Neural progenitor cell (in vitro differentiated cells): ENCODE measurements around the gene ITPR2.

Experiments
- EZH2 ChIP-seq: fragments of 200-600 bp; sonication (generic); IDR thresholded peaks from 2 replicates; pipeline ENCODE4 v1.6.1; 2017; ENCODE audit warnings: antibody characterized with exemption, mild to moderate bottlenecking, moderate library complexity
- TF ChIP-seq, protein P1 (sequence below): fragments of 200-600 bp; sonication (generic); IDR thresholded peaks from 2 replicates; pipeline ENCODE4 v1.5.1; 2017; ENCODE audit warnings: antibody characterized with exemption, mild to moderate bottlenecking

DNA sequence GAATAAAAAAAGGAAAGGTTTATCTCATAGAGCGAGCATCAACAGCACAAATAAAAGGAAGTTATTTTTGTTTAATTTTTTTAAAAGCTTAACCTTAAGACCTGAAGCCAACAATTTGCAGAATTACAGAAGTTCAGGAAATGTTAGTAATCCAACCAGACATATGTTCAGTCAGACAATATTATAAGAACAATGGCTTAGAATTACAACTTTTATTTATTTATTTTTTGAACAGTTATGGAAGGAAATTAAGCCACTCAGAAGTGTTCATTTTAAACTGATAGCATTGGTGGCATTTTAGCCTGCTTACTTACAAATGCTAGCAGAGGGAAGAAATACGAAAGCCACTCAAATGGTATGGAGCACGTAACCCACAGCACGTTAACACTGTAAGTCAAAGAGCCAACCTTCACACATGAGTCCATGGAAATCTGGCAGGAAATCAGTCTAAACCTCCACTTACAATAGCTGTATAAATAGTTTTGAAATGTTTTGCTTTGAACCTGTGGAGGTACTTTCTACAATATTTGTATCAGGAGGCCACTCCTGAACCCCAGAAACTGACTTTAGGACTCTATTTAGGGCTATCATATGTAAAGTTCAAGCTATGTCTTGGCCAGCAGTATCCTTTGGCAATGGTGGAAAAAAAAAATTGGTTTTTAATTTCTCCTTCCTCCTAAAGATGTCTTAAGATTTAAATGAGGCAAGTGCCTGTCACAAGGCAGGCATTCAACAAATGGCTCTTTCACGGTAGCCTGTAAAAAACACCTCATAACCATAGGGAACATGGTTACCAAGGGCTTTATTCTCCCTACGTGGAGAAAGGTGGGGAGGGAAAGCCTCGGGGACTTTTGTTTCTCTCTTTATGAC is 102.3 kb downstream of the ITPR2 start:
- TF ChIP-seq, protein P1, sequence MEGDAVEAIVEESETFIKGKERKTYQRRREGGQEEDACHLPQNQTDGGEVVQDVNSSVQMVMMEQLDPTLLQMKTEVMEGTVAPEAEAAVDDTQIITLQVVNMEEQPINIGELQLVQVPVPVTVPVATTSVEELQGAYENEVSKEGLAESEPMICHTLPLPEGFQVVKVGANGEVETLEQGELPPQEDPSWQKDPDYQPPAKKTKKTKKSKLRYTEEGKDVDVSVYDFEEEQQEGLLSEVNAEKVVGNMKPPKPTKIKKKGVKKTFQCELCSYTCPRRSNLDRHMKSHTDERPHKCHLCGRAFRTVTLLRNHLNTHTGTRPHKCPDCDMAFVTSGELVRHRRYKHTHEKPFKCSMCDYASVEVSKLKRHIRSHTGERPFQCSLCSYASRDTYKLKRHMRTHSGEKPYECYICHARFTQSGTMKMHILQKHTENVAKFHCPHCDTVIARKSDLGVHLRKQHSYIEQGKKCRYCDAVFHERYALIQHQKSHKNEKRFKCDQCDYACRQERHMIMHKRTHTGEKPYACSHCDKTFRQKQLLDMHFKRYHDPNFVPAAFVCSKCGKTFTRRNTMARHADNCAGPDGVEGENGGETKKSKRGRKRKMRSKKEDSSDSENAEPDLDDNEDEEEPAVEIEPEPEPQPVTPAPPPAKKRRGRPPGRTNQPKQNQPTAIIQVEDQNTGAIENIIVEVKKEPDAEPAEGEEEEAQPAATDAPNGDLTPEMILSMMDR: no peak
- TF ChIP-seq EZH2: no peak
